T1000 (cell line): Measurements from ENCODE around the gene RGS6.

Source experiments
- DNase-seq: peaks from one replicate; lab custom pipeline; 2025; ENCODE audit warnings: mixed read lengths; lab: John Stamatoyannopoulos, UW

RGS6 gene

DNA sequence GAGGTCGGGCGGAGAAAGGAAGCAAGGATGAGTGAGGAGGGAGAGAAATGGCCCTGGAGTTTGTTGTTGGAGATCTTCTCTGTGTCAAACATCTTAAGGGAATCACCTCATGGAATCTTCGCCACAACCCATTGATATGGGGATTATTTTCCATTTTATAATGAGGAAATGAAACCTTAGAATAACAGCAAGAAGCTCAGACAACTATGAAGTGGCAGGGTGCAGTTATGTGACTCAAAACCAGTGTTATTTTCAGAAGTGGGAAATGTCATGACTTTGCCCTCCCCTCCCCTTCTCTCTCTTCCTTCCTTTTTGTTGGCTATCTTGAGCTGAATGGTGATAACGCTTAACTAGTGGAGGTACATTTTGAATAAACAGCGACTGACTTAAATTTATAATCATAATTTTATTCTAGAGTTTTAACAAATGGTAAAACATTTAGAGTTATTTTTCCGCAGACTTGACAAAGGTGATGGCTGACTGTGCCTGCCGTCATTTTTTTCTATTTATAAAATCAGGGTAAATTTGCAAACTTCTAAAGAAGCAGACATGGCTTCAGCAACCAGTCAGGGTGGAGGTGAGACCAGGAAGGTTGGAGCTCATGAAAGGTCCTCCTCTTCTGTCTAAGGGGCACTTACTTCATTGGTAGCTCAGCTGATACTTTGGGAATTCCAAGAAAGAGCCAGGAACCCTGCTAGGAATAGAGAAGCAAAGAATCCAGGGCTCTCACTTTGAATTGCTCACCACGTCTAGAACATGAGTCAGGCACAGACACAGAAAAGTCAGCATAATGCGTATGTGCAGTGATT is 232.4 kb downstream of the RGS6 start:
- DNase-seq: no peak

DNA sequence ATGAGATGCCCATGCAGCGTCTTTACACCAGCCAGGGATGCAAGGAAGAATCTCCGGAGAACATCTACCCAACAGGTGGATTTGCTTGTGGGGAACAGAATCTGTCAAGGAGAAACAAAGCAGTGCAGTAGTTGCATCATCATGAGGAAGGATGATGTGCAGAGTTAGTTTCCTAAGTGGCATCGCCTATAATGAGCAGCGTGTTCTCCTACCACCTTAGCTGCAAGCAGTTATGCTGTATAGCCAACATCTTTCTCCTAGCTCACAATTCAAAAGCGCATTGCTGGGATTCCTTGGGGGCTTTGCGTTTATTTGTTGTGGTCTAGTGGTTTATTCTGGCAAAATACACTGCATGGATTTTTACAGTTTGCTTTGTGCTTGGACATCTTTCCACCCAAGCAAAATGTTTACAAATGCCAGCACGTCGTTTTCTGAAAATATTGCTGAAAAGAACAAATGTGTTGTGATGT is 233.0 kb downstream of the RGS6 start:
- DNase-seq: no peak

DNA sequence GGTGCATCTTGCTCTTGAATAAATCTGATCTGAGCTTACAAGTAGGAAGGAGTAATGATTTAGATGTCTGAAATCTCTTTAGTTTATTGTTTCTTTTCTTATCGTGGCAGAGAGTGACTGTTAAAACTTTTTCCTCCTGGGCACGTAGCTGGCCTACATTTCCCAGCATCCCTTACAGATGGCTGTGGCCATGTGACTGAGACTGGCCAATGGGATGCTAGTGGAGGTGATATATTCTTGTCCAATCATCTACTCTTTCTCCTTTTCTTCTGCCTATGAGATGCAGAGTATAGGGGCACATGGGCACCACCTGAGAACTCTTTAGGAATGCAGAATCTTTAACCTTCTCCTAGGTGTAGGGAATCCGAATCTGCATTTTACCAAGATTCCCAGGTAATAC is 237.3 kb downstream of the RGS6 start:
- no peak for DNase-seq

DNA sequence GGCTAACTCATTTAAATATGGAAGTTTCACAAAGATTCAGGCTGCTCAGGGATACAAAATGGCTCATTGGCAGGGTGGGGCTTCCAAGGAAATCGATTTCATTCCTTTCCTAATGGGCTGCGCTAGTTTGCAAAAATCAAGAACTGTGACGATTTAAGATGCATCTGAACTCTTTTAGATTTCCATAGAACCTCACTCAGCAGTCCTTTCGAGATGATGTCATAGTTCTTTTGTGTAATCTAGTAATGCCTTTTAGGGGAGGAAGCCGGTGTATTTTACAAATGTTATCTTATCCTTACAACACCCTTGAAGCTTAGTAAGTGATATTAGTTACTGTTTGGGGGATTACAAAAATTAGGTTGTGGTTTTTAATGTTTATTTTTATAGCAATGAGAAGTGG is 239.8 kb downstream of the RGS6 start:
- DNase-seq: no peak

DNA sequence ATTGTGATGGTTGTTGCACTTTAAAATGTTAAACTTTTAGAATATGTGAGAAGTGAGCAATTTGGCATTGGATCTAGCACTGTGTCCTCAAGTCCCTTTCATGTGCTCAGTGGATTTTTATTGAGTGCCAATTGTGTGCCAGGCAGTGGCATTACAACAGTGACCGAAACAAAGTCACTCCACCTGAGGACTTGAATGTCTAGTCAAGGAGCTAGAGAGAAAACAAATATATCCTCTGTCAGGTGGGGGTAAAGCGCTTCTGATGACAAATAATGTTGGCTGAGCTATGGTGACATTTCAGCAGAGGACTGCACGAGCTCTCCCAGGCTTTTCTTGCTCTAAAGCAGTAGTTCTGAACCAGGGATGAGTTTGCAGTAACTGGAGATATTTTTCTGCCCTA is 240.4 kb downstream of the RGS6 start:
- no peak for DNase-seq

DNA sequence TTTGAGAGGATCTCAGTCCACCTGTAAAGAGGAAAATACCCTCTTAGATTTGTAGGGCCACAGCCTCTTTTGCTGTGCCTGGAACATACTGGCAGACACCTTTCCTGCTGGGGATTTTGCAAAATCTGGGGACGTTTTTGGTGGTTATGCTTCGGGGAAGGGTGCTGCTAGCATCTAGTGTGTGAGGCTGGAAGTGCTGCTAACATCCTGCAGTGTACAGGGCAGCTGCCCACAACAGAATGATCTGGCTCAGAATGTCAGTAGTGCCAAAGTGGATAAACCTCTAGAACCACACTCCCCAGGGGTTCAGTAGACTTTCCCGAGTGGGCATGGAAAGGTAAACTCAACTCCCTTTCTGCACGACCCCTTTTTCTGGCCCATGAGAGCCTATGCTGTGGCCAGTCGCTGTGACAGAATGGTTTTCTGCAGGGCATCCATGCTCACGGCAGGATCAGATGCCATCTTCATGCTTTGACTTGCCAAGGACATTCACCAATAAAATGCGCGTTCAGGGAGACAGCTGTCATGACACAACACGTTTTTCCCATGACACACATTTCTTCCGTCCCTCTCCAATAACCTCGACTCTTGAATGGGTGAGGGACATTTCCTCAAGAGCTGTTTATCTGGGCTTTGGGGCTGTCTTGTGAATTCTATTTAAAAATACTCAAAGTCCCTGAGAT is 240.9 kb downstream of the RGS6 start:
- no peak for DNase-seq

DNA sequence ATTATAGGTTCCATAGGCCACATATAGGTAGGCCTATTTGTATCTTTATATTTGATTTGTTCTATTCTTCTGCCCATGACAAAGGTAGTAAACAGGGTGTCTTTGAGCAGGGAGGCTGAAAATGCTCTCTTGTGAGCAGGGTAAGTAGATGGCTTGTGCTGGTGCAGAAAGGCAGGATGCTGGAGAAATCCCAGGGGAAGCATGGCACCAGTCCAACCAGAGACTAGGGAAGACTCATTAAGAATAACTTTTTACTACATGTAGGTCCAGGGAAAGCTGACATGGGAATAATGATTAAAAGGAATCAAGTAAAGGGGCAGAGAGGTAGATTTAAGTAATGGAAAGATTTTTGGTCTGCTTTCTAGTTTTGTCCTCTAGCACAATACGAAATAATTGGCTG is 245.0 kb downstream of the RGS6 start:
- no peak for DNase-seq

DNA sequence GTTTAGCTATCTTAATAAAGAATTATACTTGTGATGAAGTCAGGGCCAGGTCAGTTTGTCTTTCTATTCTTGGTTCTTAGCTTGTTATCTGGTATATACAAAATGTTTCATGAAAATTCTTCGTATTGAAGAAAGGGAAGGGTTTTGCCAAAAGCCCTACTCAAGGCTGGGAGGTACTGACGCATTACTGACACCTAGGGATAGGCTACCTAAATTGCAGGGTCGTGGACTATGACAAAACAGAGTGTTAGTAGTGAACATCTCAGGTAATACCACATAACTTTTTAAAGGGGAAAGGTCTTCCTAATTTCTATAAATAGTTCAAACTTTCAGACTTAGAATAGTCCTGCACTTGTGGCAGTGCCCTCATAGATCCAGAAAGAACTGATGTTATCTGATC is 246.3 kb downstream of the RGS6 start:
- DNase-seq: no peak

DNA sequence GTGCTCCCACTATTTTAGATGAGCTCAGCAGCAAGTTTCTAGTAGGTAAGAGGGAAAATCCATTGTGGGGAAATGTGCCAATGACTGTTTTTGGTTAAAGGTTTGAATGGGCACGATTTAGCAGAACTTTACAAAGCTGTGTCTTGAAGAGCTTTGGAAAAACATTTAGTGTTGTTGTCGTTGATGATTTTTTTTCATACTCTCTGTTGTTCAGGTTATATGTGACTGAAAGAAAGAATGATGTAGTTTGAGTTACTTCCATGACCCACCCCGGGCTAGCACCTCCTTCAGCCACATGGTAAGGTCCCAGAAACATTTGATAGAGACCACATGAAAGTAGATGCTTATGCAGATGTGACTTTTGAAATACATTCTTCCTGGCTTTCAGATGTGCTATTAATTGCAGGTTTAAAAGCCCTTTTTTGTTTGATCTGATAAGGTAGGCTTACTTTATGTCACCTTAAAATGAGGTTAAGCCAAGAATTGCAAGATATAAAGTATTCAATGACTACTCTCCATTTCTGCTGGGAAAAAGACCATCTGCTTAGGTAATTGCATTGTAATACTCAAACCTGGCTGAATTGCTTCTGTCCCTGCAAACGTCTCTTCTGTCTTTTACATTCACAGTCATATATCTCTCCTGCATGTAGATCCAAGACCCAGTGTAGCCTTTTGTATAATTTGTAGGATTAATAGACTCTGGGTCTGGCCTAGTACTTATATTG is 250.6 kb downstream of the RGS6 start:
- DNase-seq: no peak

DNA sequence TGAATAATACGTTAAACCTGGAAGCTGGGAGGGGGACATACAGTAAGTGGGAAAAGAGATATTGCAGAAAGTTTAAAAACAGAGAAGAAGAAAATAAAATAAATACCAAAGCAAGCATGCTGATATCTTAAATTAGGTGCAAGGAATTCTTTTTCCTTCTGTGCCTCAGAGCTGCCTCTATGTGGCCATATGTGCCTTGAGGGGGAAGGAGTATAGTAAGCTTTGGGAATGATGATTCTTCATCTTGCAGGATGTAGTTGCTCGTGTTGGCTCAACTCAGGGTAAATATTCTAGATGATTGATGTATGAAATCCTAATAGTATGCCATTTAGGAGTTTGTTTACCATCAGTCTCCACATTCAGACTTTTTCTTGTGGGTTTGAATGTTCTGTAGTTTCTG is 251.4 kb downstream of the RGS6 start:
- DNase-seq: no peak

DNA sequence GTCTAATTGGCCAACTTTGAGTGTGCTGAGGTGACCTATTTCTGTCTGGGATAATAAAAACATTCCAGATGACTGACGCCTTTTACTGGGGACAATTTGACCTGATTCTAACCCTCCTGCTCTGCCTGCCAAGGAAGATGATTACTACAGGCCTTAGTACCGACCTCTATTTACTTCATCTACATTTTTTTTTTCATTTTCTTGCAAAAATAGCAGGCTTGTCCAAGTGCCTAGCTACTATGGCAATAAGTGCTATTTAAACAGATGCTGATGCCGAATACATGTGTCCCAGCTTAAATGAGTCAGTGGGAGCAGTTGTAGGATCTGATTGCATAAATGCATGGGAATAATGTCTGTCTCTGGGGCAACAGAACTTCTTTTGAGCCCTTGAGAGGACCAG is 254.3 kb downstream of the RGS6 start:
- DNase-seq: peak; percentile 16

DNA sequence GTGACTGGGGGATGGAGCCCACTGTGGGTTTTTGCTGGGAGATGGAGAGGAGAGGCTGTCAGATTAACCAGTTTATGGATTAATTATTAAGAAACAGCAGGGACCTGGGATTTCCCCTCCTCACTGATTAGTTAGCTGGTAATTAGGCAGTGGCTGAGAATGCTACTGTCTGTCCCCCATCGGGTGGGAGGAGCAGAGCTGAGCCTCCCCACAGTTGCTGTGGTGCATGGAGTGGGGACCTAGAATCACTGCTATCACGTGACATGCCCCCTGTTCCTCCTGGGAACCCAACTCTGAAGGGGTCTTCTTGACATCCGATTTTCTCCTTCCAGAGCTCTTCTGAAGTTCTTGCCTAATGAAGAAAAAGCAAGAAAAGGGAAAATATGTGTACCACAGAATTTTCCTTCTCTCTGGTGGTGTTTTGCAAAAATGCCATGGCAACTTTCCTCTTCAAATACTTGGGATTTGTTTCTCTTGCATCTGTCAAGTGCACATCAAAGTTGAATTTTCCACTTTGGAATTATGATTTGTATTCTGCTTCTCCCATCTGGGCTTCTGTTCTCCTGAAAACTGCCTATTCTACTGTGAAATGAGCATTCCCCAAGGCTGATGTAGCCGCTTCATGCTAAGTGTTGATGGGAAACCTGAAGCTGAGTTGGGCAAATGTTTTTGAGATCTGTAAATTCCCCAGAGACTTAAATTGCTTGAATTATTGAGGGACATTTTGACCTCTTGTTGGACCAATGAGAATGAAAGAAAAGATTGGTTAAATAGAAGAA is 264.2 kb downstream of the RGS6 start:
- no peak for DNase-seq

DNA sequence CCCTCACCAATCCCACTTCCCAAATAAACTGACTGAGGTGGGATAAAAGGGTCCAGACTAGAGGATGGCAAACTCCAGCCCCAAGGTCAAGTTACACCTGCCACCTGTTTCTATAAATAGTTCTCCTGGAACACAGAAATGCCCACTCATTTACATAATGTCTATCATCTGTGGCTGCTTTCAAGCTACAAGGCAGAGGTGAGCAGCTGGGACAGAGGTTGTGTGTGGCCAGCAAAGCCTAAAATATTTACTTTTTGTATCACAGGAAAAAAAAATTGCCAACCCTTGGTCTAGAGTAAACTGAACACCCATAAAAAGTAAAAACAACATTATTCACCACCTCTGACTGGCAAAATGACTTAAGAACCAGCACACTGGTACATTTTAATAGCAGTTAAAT is 269.4 kb downstream of the RGS6 start:
- no peak for DNase-seq

DNA sequence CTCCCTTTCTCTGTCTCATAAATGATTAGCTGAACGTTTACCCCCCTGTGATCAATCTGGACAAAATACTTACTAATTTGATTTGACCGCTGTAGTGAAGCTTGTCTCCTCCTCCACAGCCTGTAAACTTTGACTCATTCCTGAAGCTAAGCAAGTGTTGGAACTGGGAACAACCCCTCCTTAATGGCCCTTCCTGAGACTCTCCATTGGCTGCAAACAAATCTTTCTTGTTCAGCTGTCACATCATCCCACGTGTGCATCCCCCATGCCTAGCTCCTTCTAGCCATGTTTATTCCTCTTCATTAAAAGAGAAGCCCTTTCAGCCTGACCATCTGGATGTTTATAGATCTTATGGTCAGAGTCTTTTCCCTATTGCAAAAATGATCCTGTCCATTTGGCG is 281.2 kb downstream of the RGS6 start:
- no peak for DNase-seq

DNA sequence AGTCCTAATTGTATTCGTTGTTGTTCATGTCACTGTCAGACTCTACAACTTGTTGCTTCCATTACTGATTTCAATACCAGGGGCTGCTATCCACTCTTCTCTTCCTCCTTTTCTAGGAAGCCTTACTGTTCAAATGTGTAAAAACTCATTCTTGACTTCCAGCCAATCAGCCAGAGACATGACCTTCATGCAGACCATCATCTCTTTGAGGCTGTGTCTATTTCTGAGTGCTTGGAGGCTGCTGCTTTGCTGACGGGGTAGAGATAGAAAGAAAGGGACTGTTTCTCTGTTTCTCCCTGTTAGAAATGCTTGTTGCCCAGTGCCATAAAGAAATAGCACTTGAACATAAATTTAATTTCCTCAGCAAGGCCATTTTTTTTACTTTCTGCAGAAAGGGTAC is 282.9 kb downstream of the RGS6 start:
- DNase-seq: no peak

DNA sequence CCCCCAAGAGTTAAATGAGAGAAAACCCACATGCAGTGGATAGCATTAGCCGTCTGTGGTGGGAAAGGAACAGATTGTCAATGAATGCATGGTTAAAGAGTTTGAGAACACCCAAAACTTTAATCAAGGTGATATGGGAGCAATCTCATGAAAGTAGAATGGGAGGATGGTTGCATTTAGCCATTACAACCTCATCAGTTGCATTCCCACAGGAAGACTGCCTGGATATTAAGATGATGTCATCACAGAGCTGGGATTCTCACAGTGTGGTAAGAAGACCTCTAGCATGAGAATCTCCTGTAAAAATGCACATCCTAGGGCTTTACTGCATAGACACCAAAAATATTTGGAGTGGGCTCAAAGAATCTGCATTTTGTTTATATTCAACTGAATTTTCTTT is 284.9 kb downstream of the RGS6 start:
- no peak for DNase-seq

DNA sequence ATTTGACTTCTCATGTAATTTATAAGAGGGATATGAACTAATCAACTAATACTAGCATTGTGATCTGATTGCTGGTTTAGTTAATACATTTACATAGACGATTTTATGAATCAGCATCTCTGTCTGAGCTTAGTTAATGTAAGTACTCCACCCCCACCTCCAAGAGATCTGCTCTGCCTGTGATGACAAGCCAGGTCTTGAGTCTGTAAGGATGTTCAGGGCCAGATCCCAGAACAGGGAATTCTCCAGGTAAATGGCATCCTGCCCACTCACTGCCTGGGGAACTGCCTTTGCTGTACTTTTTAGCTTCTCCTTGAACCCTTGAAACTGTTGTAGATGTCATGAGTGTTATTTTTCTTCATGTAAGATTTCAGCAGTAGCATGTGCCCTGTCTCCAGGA is 289.8 kb downstream of the RGS6 start:
- DNase-seq: no peak

DNA sequence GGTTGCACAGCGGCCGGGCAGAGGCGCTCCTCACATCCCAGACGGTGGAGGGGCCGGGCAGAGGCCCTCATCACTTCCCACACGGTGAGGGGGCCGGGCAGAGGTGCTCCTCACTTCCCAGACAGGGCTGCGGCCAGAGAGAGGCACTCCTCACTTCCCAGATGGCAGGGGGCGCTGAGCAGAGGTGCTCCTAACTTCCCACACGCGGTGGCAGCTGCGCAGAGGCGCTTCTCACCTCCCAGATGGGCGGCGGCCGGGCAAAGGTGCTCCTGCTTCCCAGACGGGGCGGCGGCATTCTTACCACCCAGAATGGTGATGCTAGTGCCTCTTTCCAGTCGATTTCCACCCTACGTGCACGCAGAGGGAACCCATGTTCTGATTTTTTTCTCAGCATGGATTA is 304.4 kb downstream of the RGS6 start:
- DNase-seq: no peak

DNA sequence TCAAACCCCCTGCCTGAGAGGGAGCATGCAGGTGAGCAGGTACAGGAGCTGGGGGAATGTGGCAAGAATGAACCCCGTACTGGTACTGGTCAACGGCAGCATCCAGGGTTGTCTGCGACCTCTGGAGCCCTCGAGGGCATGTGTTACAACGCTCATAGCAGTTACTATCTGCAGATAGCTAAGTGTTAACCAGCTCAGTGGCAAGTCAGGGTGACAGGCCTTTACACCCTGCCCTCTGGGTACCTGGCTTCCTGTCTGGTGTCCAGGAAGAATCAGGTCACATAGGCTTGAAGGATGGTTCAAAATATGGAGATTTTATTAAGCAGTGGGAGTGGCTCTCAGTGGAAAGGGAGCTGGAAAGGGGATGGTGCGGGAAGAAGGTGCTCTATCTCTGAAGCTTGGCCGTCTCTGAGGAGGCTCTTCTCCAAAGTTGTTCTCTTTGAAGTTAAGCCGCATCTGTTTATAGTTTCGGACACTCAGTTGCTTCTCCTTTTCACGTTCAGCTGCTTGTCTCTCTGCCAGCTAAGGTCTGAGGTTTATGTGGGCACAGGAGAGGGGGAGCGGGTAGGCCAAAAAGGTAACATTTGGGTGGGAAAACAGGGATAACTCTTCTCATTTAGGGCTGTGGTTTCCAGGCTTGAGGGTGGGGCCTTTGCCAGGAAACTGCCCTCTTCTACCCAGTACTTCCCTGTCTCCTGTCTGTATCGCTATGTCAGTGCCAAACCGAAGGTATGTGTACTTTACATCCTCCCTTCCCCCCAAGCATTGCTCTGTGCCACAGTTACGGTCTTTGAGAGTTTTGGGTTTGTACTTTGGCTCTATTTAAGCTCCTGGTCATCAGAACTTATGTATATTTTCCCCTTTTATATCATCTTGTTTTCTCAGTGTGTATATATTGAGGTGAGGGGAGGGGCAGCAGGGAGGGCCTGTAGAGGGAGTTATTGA is 305.8 kb downstream of the RGS6 start:
- no peak for DNase-seq

DNA sequence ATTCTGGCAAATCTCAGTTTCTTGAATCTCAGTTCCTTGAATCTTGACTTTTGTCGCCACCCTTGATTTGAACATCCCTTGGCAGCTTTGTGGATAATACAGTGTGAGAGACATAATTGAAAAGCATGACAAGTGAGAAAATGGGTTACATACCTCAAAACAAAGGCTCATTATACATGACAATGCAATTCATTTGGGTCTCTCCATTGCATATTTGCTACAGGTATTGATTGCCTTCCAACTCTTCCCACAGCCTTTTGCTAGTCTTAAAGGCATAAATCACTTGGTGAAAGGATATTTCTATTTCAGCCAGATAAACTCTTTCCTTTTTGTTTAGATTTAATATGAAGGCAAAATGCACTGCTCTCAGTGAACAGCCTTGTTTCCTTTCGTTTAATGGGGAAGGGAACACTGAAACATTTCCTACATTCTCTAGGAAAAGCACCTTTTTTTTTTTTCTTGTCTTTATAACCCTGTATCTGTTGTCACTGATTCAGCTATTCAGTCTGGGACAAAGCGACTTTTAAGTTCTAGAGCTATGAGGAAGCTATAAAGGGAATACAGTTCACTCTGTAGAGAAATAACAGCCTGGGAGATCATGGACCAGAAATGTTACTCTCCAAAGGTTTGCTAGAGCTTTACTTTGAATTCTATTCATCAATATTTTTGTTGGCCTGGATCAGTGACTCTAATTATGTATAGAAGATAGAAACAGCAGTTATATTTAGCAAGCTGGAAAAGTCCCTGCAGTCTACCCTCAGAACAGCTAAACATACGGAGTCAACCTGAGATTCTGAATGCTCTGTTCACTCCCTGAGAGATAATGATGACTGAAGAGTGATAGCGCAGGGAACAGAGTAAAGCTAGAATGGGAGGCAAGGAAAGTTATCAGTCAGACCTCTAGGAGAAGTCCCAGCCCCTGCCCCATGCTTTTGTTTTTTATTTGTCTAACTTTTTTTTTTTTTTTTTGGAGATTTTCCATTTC is 311.4 kb downstream of the RGS6 start:
- DNase-seq: no peak
